K562 (cell line): ENCODE results near the gene ACO2. TPM values are rescaled to one million over a fixed set of nuclear protein-coding genes. Genes with fewer than 3 reads are reported as not detected.

Experiments
- ATF4 ChIP-seq: fragments of 450-650 bp; formaldehyde crosslinking; IDR thresholded peaks from 2 replicates; pipeline ENCODE4 v1.4.0; 2022; ENCODE audit warnings: mild to moderate bottlenecking, moderate library complexity
- BRF1 ChIP-seq: IDR thresholded peaks from 3 replicates; pipeline ENCODE4 v1.6.1; 2011; ENCODE audit warnings: borderline replicate concordance, mild to moderate bottlenecking; ENCODE audit not compliant: insufficient read length; ENCODE audit errors: extremely low read depth
- FOXK1 ChIP-seq: sonication (generic); formaldehyde crosslinking; IDR thresholded peaks from 2 replicates; pipeline ENCODE4 v1.8.0; 2022; ENCODE audit warnings: missing genetic modification reagents, mild to moderate bottlenecking, borderline replicate concordance
- GABPB2 ChIP-seq: fragments of 250-450 bp; sonication (Bioruptor Pico); conservative IDR thresholded peaks from 2 replicates; pipeline ENCODE4 v1.5.1; 2021; ENCODE audit warnings: mild to moderate bottlenecking
- GTF3C2 ChIP-seq: IDR thresholded peaks from 3 replicates; pipeline ENCODE4 v1.6.1; 2011; ENCODE audit warnings: borderline replicate concordance, mild to moderate bottlenecking, moderate library complexity; ENCODE audit not compliant: insufficient read length; ENCODE audit errors: extremely low read depth
- HOMEZ ChIP-seq: fragments of 250-450 bp; sonication (Bioruptor Pico); IDR thresholded peaks from 2 replicates; pipeline ENCODE4 v1.4.0; 2020; ENCODE audit warnings: mild to moderate bottlenecking, moderate library complexity
- JUNB ChIP-seq: fragments of 450-650 bp; formaldehyde crosslinking; conservative IDR thresholded peaks from 2 replicates; pipeline ENCODE4 v1.4.0; 2020; ENCODE audit warnings: mild to moderate bottlenecking
- MYBL2 ChIP-seq, 2 experiments: fragments of 450-650 bp in 1 of 2; sonication (generic) in 1 of 2; formaldehyde crosslinking in 1 of 2; IDR thresholded peaks; 2 replicates each; pipeline versions ENCODE4 v1.6.1 to v1.8.1; 2017 to 2022; ENCODE audit warnings: borderline replicate concordance in 1 of 2, inconsistent platforms in 1 of 2, low read depth in 1 of 2, mild to moderate bottlenecking in 1 of 2, missing genetic modification reagents in 1 of 2, moderate library complexity in 1 of 2
- NFATC3 ChIP-seq: fragments of 450-650 bp; IDR thresholded peaks from 2 replicates; pipeline ENCODE4 v1.6.1; 2017; ENCODE audit warnings: mild to moderate bottlenecking
- NFE2 ChIP-seq: IDR thresholded peaks from 2 replicates; pipeline ENCODE4 v1.6.1; 2014; ENCODE audit warnings: antibody characterized with exemption, low read depth
- NR0B1 ChIP-seq: fragments of 450-650 bp; IDR thresholded peaks from one replicate; pipeline ENCODE4 v1.6.1; 2018; ENCODE audit warnings: mild to moderate bottlenecking, moderate library complexity; ENCODE audit not compliant: partially characterized antibody
- PKNOX1 ChIP-seq: fragments of 450-650 bp; IDR thresholded peaks from 2 replicates; pipeline ENCODE4 v1.6.1; 2016
- SP2 ChIP-seq: IDR thresholded peaks from 2 replicates; pipeline ENCODE4 v1.6.1; 2011; ENCODE audit warnings: mild to moderate bottlenecking, low read depth, low read length, moderate library complexity; ENCODE audit not compliant: poor library complexity, severe bottlenecking; ENCODE audit errors: extremely low read depth
- THRAP3 ChIP-seq: fragments of 450-650 bp; IDR thresholded peaks from 2 replicates; pipeline ENCODE4 v1.6.1; 2016; ENCODE audit warnings: mild to moderate bottlenecking, inconsistent platforms, borderline replicate concordance
- ZNF133 ChIP-seq: fragments of 250-450 bp; sonication (Bioruptor Pico); IDR thresholded peaks from 2 replicates; pipeline ENCODE4 v1.4.0; 2020; ENCODE audit warnings: mild to moderate bottlenecking
- ZNF197 ChIP-seq: fragments of 200-800 bp; sonication (Bioruptor generic); IDR thresholded peaks from 2 replicates; pipeline ENCODE4 v1.6.1; 2016; ENCODE audit warnings: low read depth, missing genetic modification characterization, missing compliant biosample characterization
- ZNF644 ChIP-seq: fragments of 200-800 bp; sonication (Bioruptor generic); IDR thresholded peaks from 2 replicates; pipeline ENCODE4 v1.6.1; 2016; ENCODE audit warnings: low read depth, missing genetic modification characterization, missing compliant biosample characterization
- ZNF766 ChIP-seq: fragments of 200-800 bp; sonication (Bioruptor generic); conservative IDR thresholded peaks from 2 replicates; pipeline ENCODE4 v1.6.1; 2016; ENCODE audit warnings: missing genetic modification characterization, missing compliant biosample characterization
- polyA plus RNA-seq, 8 experiments: library from polyadenylated mRNA; depleted of rRNA in 4 of 8; stranded (reverse) in 5 of 8; unstranded in 3 of 8; fragments of >200 nt; fragmentation: Nextera tagmentation in 2 of 8; fragmentation: Illumina TruSeq in 1 of 8; extraction: Ambion mirVana in 2 of 8; extraction: Trizol in 1 of 8; gene quantifications; 2 replicates each; pipeline versions ENCODE4 v1.2.1 to v1.2.3, GENCODE V29; 2011 to 2014; ENCODE audit warnings: inconsistent platforms in 1 of 8, missing spikeins in 1 of 8
- total RNA-seq, 7 experiments: library from RNA; depleted of rRNA in 6 of 7; stranded (reverse); fragments of >200 nt in 6 of 7; fragmentation: Illumina TruSeq in 2 of 7; extraction: Trizol in 2 of 7; gene quantifications; 2 replicates each; pipeline versions ENCODE4 v1.2.1 to v1.2.3, GENCODE V29; 2011 to 2021; ENCODE audit warnings: low replicate concordance in 1 of 7

ACO2 gene
- total and polyA plus RNA-seq, 9 of the 15 experiments (the other 6 are each of a cell fraction or from before 2014, with no cell fraction given), result 16.2 to 119 (median 43.2) TPM

- TF ChIP-seq MYBL2 (IDR thresholded peaks at IDR 0.05; ENCODE audit: low read depth), result no peak
- TF ChIP-seq MYBL2 (CRISPR knock-in tag; IDR thresholded peaks at IDR 0.05; ENCODE audit: borderline replicate concordance), result no peak
- no peak for TF ChIP-seq GTF3C2
- no peak for TF ChIP-seq NFE2
- TF ChIP-seq FOXK1 (CRISPR knock-in tag), result no peak
- TF ChIP-seq ZNF766 (CRISPR knock-in tag), result peak; percentile 56; the same call in 1 of the 2 replicates
- TF ChIP-seq ZNF197, result 0 out of 2 replicates have a peak, but pooled peaks have one; percentile 78
- TF ChIP-seq NR0B1, result no peak
- no peak for TF ChIP-seq ZNF644 (tag)
- TF ChIP-seq JUNB (CRISPR knock-in tag), result no peak
- TF ChIP-seq PKNOX1, result peak; percentile 95
- no peak for TF ChIP-seq ATF4 (CRISPR knock-in tag)
- no peak for TF ChIP-seq HOMEZ (CRISPR knock-in tag)
- TF ChIP-seq ZNF133 (CRISPR knock-in tag), result no peak
- no peak for TF ChIP-seq THRAP3
- TF ChIP-seq NFATC3, result no peak
- TF ChIP-seq GABPB2 (CRISPR knock-in tag), result no peak
- TF ChIP-seq SP2, result peak; percentile 46
- TF ChIP-seq BRF1, result no peak
These were observed at the start of gene ACO2, which contains the start of gene PHF5A (continued) for GRCh38 chr22:41468381-41469217.
